Measurements from ENCODE around the gene SFXN3.

- TF ChIP-seq CTCF (IDR thresholded peaks at IDR 0.05) = no peak
- no peak for TF ChIP-seq POLR2A (IDR thresholded peaks at IDR 0.05)
Measured at GRCh38 chr10:101018118-101018599, 12.9 kb upstream of the SFXN3 start.

Data from esophagus squamous epithelium (tissue), 4 donors.